ENCODE data around the gene OSBP2. TPM values are rescaled to one million over a fixed set of nuclear protein-coding genes. Genes with fewer than 3 reads are reported as not detected.

Gene OSBP2
- total RNA-seq, 2 donors from 2014 or later, result 6.8 to 11.1 TPM

GRCh38 chr22:30662040-30662439, 32.6 kb upstream of the OSBP2 start:
- Mint-ChIP-seq H3K9me3 (no peaks in the 10 kb centered on the region), H3K27me3 (ENCODE audit: insufficient read depth) (peaks cover 5% of the 10 kb centered on the region), H3K4me3 (no peak overlapping the region), H3K4me1 (peaks cover 6% of the 10 kb centered on the region), H3K36me3 (ENCODE audit: low read depth) (peaks cover 34% of the 10 kb centered on the region), H3K27ac (no peak overlapping the region)
- H3K4me1 ChIP-seq (ENCODE audit: control insufficient read depth, insufficient read depth, low read length), result no peaks in the 10 kb centered on the region
- H3K4me3 ChIP-seq (ENCODE audit: low read length), result no peak overlapping the region
- no peaks in the 10 kb centered on the region for H3K9me3 ChIP-seq (ENCODE audit: control insufficient read depth, low read length)
- DNase-seq, result no peak
- H3K27me3 ChIP-seq (ENCODE audit: control insufficient read depth, insufficient read depth, low read length, poor library complexity, severe bottlenecking), result no peaks in the 10 kb centered on the region
- 92 to 96% methylated on average over 2 to 4 of the region's 4 CpGs for WGBS, 2 experiments (ENCODE audit: insufficient coverage in 1 of 2, insufficient read length in 1 of 2)
- TF ChIP-seq CTCF (conservative IDR thresholded peaks at IDR 0.05), result no peak
- H3K36me3 ChIP-seq (ENCODE audit: control insufficient read depth, insufficient read depth, low read length), result peaks cover 7% of the 10 kb centered on the region
- no peak overlapping the region for H3K27ac ChIP-seq (ENCODE audit: low read depth, low read length)
- H3K9ac ChIP-seq (ENCODE audit: extremely low read depth, low read length, poor library complexity, severe bottlenecking), result no peak overlapping the region

GRCh38 chr22:30664798-30665197, 29.9 kb upstream of the OSBP2 start:
- no peak for TF ChIP-seq CTCF (conservative IDR thresholded peaks at IDR 0.05)
- Mint-ChIP-seq H3K27ac (no peak overlapping the region), H3K36me3 (ENCODE audit: low read depth) (peaks cover 23% of the 10 kb centered on the region), H3K9me3 (no peaks in the 10 kb centered on the region), H3K27me3 (ENCODE audit: insufficient read depth) (peaks cover 21% of the 10 kb centered on the region), H3K4me1 (peaks cover 13% of the 10 kb centered on the region), H3K4me3 (no peak overlapping the region)
- no peak for DNase-seq
- Histone ChIP-seq H3K4me1 (ENCODE audit: control insufficient read depth, insufficient read depth, low read length) (no peaks in the 10 kb centered on the region), H3K27me3 (ENCODE audit: control insufficient read depth, insufficient read depth, low read length, poor library complexity, severe bottlenecking) (peaks cover 14% of the 10 kb centered on the region), H3K9ac (ENCODE audit: extremely low read depth, low read length, poor library complexity, severe bottlenecking) (no peak overlapping the region), H3K9me3 (ENCODE audit: control insufficient read depth, low read length) (no peaks in the 10 kb centered on the region), H3K36me3 (ENCODE audit: control insufficient read depth, insufficient read depth, low read length) (peaks cover 7% of the 10 kb centered on the region), H3K4me3 (ENCODE audit: low read length) (no peak overlapping the region), H3K27ac (ENCODE audit: low read depth, low read length) (no peak overlapping the region)
- 96% methylated on average over 12 to 13 of the region's 13 CpGs for WGBS, 2 experiments (ENCODE audit: insufficient coverage in 1 of 2, insufficient read length in 1 of 2)

GRCh38 chr22:30665266-30665665, 29.4 kb upstream of the OSBP2 start:
- peaks cover 22% of the 10 kb centered on the region for H3K36me3 Mint-ChIP-seq (ENCODE audit: low read depth)
- WGBS, 2 experiments (ENCODE audit: insufficient coverage in 1 of 2, insufficient read length in 1 of 2), result 81 to 94% methylated on average over 2 of the region's 2 CpGs
- no peaks in the 10 kb centered on the region for H3K4me1 ChIP-seq (ENCODE audit: control insufficient read depth, insufficient read depth, low read length)
- H3K36me3 ChIP-seq (ENCODE audit: control insufficient read depth, insufficient read depth, low read length), result peaks cover 7% of the 10 kb centered on the region
- H3K27me3 Mint-ChIP-seq (ENCODE audit: insufficient read depth), result peaks cover 22% of the 10 kb centered on the region
- H3K9ac ChIP-seq (ENCODE audit: extremely low read depth, low read length, poor library complexity, severe bottlenecking), result no peak overlapping the region
- H3K9me3 ChIP-seq (ENCODE audit: control insufficient read depth, low read length), result no peaks in the 10 kb centered on the region
- DNase-seq, result no peak
- H3K27ac Mint-ChIP-seq, result no peak overlapping the region
- H3K4me1 Mint-ChIP-seq, result peaks cover 13% of the 10 kb centered on the region
- peaks cover 14% of the 10 kb centered on the region for H3K27me3 ChIP-seq (ENCODE audit: control insufficient read depth, insufficient read depth, low read length, poor library complexity, severe bottlenecking)
- TF ChIP-seq CTCF (conservative IDR thresholded peaks at IDR 0.05), result no peak
- no peak overlapping the region for H3K4me3 ChIP-seq (ENCODE audit: low read length)
- H3K4me3 Mint-ChIP-seq, result no peak overlapping the region
- H3K9me3 Mint-ChIP-seq, result no peaks in the 10 kb centered on the region
- H3K27ac ChIP-seq (ENCODE audit: low read depth, low read length), result no peak overlapping the region
